Osteocyte (in vitro differentiated cells): ENCODE data around the gene YAP1. TPM values are rescaled to one million over a fixed set of nuclear protein-coding genes. Genes with fewer than 3 reads are reported as not detected.

Source experiments
- DNase-seq: peaks from one replicate; pipeline ENCODE4 v3.0.0; 2021; ENCODE audit warnings: mixed read lengths; ENCODE audit not compliant: unreplicated experiment; ENCODE audit errors: extremely low spot score
- H3K27ac Mint-ChIP-seq: one replicate; pipeline ENCODE4 v1.8.0; 2021; ENCODE audit warnings: mild to moderate bottlenecking, mixed read lengths; ENCODE audit not compliant: unreplicated experiment
- H3K27me3 Mint-ChIP-seq: one replicate; pipeline ENCODE4 v1.8.0; 2021; ENCODE audit warnings: mixed read lengths; ENCODE audit not compliant: unreplicated experiment
- H3K36me3 Mint-ChIP-seq: one replicate; pipeline ENCODE4 v1.8.0; 2021; ENCODE audit warnings: mixed read lengths; ENCODE audit not compliant: unreplicated experiment
- H3K4me1 Mint-ChIP-seq: one replicate; pipeline ENCODE4 v1.8.0; 2021; ENCODE audit warnings: mixed read lengths; ENCODE audit not compliant: unreplicated experiment
- H3K4me3 Mint-ChIP-seq: one replicate; pipeline ENCODE4 v1.8.0; 2021; ENCODE audit warnings: mild to moderate bottlenecking, moderate library complexity, mixed read lengths; ENCODE audit not compliant: unreplicated experiment
- H3K9me3 Mint-ChIP-seq: one replicate; pipeline ENCODE4 v1.8.0; 2021; ENCODE audit warnings: mixed read lengths; ENCODE audit not compliant: unreplicated experiment
- total RNA-seq: library from RNA; stranded (reverse); gene quantifications from 2 replicates; pipeline ENCODE4 v1.2.1, GENCODE V29; 2021
- TF ChIP-seq, protein P1 (sequence below): fragments of 200-600 bp; sonication (generic); IDR thresholded peaks from 2 replicates; pipeline ENCODE4 v1.5.0; 2021; ENCODE audit warnings: antibody characterized with exemption, mild to moderate bottlenecking, moderate library complexity

The YAP1 gene
- total RNA-seq, 1 donor from 2014 or later = 128 TPM

DNA sequence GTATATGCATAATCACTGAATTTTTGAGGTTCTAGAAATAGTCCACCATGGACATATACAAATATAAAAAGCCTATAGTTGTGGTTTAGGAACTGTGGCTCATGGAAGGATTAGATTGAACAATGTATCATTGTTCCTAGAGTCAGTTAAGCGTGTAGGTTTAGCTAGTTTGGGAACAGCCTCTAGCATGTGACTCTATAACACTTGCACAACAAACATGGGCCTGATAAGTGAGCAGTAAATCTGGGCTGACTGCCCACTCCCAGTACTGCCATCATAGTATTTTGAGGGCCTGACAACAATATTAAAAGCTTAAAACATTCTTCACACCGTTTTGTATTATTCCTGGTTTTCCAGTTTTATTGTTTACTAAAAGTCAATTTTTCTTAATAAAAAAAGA is 47.0 kb downstream of the YAP1 start:
- DNase-seq = no peak
- TF ChIP-seq, protein P1, sequence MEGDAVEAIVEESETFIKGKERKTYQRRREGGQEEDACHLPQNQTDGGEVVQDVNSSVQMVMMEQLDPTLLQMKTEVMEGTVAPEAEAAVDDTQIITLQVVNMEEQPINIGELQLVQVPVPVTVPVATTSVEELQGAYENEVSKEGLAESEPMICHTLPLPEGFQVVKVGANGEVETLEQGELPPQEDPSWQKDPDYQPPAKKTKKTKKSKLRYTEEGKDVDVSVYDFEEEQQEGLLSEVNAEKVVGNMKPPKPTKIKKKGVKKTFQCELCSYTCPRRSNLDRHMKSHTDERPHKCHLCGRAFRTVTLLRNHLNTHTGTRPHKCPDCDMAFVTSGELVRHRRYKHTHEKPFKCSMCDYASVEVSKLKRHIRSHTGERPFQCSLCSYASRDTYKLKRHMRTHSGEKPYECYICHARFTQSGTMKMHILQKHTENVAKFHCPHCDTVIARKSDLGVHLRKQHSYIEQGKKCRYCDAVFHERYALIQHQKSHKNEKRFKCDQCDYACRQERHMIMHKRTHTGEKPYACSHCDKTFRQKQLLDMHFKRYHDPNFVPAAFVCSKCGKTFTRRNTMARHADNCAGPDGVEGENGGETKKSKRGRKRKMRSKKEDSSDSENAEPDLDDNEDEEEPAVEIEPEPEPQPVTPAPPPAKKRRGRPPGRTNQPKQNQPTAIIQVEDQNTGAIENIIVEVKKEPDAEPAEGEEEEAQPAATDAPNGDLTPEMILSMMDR = no peak
- Mint-ChIP-seq H3K4me3 (no peak overlapping the region), H3K27ac (no peak overlapping the region), H3K4me1 (peaks cover 73% of the 10 kb centered on the region), H3K36me3 (peaks cover 7% of the 10 kb centered on the region), H3K9me3 (no peaks in the 10 kb centered on the region), H3K27me3 (no peaks in the 10 kb centered on the region)

DNA sequence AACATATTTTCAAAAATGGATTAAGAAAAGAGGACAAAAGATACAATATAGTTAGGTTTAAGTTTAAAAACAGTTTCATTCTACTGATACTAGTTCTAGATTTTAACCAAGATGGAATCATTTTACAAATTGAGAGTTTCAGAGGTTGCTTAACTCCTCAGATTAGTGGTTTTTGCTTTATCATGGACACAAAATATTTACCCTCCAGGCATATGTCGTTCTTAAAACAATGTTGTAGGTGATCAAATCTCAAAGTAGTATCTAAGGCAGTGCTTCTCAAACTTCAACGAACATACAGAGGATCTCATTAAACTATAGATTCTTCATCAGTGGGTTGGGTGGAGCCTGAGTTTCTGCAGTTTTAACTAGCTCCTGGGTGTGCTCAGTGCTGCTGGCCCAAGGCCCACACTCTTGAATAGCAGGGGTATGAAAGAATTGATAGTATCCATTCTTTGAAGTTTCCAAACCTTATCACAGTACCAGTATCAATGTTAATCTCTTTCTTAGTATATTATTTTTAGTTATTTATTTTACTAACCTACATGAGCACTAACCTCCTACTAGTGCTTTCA is 48.0 kb downstream of the YAP1 start:
- Mint-ChIP-seq H3K4me3 (no peak overlapping the region), H3K27ac (peak overlapping the region; percentile 19), H3K4me1 (peaks cover 64% of the 10 kb centered on the region), H3K27me3 (no peaks in the 10 kb centered on the region), H3K36me3 (peaks cover 4% of the 10 kb centered on the region), H3K9me3 (no peaks in the 10 kb centered on the region)
- DNase-seq = no peak
- TF ChIP-seq, protein P1 = no peak

DNA sequence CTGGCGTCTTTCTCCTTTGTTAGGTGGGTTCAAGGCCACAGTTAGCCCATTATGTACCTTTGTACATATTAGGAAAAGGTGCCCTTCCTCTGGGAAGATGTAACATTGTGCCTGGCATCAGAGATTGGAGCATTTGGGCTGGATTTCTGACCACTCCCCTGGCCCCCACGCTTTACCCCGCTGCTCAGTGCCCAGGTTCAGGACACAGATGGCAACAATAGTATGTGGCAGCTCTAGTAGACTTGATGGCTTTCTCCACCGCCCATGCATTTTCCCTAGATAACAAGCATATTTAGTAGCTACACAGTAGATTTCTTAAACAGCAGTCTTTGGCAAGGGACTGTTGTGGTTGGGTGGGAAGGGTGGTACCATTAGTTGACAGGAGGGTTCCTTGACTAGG is 53.1 kb downstream of the YAP1 start:
- TF ChIP-seq, protein P1 = no peak
- Mint-ChIP-seq H3K4me1 (peaks cover 28% of the 10 kb centered on the region), H3K36me3 (peaks cover 13% of the 10 kb centered on the region), H3K4me3 (no peak overlapping the region), H3K9me3 (no peaks in the 10 kb centered on the region), H3K27ac (no peak overlapping the region), H3K27me3 (no peaks in the 10 kb centered on the region)
- DNase-seq = no peak

DNA sequence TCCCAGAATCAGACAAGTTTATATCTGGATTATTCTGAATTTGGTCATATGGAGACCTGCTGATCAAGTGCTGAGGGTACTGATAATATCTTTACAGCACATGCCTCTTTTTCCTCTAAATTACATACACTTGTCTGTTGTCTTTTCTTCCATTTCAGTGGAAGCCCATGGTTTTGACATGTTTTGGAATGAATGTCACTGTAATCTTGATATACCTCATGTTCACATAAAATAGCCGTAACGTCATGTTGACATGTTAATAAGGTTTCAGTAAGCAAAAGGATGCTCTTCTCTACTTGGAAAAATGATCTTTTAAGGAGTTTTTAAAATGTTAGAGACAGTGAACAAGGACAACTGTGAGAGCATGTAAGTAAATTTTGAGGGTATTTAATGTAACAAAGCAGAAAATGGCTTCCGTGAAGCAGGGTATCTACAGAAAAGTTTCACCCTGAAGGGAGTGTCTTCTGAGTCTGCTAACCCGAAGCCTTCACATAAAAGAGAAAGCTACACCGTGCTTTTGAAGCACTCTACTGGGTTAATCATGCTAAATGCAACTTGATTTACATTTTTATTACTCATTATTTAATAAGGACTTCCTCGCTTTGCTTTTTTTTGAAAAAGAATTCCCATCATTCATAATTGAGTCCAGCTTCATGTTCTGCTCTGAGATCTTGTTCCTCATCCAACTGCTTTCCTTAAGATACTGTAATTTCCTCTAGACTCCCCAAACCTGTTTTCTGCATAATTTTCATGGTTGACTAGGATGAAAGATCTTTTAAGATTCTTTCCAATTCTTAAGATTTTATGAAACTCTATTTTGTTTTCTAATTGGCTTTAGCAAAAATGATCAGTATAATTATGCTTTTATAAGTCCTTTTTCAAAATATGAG is 56.2 kb downstream of the YAP1 start:
- TF ChIP-seq, protein P1 = no peak
- Mint-ChIP-seq H3K27ac (no peak overlapping the region), H3K4me3 (no peak overlapping the region), H3K4me1 (peaks cover 41% of the 10 kb centered on the region), H3K9me3 (no peaks in the 10 kb centered on the region), H3K36me3 (peaks cover 13% of the 10 kb centered on the region), H3K27me3 (no peaks in the 10 kb centered on the region)
- DNase-seq = no peak

DNA sequence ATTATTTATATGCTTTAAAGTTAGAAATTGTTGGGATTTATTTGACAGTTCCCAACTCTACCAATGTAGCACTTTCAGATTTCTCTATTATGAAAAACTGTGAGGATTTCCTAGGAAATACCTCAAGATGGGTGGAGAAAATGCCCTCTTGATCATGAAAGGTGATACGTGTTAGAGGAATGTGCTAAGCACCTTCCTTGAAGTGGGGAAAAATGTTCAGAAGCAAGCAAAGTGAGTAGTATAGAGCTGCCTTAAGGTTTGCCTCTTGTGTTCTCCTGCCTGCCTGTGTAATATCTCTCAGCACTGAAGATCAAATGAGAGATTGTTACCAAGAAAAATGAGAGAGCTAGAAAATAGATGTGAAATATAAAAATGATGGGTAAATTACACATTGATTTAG is 58.2 kb downstream of the YAP1 start:
- Mint-ChIP-seq H3K4me1 (peaks cover 50% of the 10 kb centered on the region), H3K9me3 (no peaks in the 10 kb centered on the region), H3K4me3 (no peak overlapping the region), H3K27ac (peak overlapping the region; percentile 48), H3K27me3 (no peaks in the 10 kb centered on the region), H3K36me3 (peaks cover 11% of the 10 kb centered on the region)
- DNase-seq = no peak
- TF ChIP-seq, protein P1 = no peak
